ENCODE data around the gene NPPC. TPM values are rescaled to one million over a fixed set of nuclear protein-coding genes. Genes with fewer than 3 reads are reported as not detected.
"Not testable (repeated sequence)": the region's sequence is repeated elsewhere in the genome, so short reads cannot be mapped to it uniquely, and the experiment has no call there.

NPPC gene
- total RNA-seq, 1 donor from 2014 or later: 16.5 TPM

DNA sequence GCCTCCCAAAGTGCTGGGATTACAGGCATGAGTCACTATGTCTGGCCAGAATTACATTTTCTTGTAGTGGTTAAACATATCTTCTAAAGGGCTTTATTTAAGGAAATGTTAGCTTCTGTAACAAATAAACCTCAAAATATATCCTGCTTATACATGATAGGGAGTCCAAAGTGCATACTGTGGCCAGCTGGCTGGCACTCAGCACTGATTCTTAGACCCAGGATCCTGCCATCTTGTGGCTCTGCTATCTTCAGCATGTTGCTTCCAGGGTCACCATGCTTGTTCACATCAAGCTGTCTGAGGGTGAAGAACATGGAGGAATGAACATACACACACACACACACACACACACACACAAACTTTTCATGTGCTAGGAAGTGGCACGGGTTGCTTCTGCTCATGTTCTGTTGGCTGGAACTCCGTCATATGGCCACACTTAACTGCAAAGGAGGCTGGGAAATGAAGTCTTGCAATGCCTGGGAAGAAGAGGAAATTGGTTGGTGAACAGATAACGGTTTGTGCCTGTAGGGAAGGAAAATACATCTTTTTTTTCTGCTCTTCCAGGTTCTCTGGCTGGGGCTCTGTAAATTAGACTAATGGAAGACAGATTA lies 40.0 kb downstream of the NPPC start:
- Mint-ChIP-seq H3K27ac (ENCODE audit: unreplicated experiment) (no peak overlapping the region), H3K36me3 (ENCODE audit: low read depth) (no peaks in the 10 kb centered on the region)

GRCh38 chr2:231884438-231885140 lies 41.6 kb downstream of the NPPC start:
- Mint-ChIP-seq H3K27ac (ENCODE audit: unreplicated experiment) (no peak overlapping the region), H3K9me3 (no peaks in the 10 kb centered on the region), H3K36me3 (ENCODE audit: low read depth) (no peaks in the 10 kb centered on the region), H3K4me1 (peaks cover 5% of the 10 kb centered on the region), H3K4me3 (no peak overlapping the region), H3K27me3 (ENCODE audit: low read depth) (peaks cover 3% of the 10 kb centered on the region)
- TF ChIP-seq, protein P1, sequence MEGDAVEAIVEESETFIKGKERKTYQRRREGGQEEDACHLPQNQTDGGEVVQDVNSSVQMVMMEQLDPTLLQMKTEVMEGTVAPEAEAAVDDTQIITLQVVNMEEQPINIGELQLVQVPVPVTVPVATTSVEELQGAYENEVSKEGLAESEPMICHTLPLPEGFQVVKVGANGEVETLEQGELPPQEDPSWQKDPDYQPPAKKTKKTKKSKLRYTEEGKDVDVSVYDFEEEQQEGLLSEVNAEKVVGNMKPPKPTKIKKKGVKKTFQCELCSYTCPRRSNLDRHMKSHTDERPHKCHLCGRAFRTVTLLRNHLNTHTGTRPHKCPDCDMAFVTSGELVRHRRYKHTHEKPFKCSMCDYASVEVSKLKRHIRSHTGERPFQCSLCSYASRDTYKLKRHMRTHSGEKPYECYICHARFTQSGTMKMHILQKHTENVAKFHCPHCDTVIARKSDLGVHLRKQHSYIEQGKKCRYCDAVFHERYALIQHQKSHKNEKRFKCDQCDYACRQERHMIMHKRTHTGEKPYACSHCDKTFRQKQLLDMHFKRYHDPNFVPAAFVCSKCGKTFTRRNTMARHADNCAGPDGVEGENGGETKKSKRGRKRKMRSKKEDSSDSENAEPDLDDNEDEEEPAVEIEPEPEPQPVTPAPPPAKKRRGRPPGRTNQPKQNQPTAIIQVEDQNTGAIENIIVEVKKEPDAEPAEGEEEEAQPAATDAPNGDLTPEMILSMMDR (conservative IDR thresholded peaks at IDR 0.05): no peak
- DNase-seq (ENCODE audit: low read depth, low spot score): no peak

More for the DNA sequence above, 40.0 kb downstream of the NPPC start:
- Mint-ChIP-seq H3K27me3 (ENCODE audit: low read depth) (peaks cover 3% of the 10 kb centered on the region), H3K4me1 (peaks cover 5% of the 10 kb centered on the region), H3K9me3 (no peaks in the 10 kb centered on the region), H3K4me3 (no peak overlapping the region)
- TF ChIP-seq, protein P1 (conservative IDR thresholded peaks at IDR 0.05): no peak
- DNase-seq (ENCODE audit: low read depth, low spot score): no peak

GRCh38 chr2:231883468-231883881 lies 42.7 kb downstream of the NPPC start:
- Mint-ChIP-seq H3K27me3 (ENCODE audit: low read depth) (peaks cover 3% of the 10 kb centered on the region), H3K4me3 (no peak overlapping the region), H3K27ac (ENCODE audit: unreplicated experiment) (no peak overlapping the region), H3K9me3 (no peaks in the 10 kb centered on the region), H3K36me3 (ENCODE audit: low read depth) (no peaks in the 10 kb centered on the region), H3K4me1 (peaks cover 5% of the 10 kb centered on the region)
- TF ChIP-seq, protein P1 (conservative IDR thresholded peaks at IDR 0.05): no peak
- no peak for DNase-seq (ENCODE audit: low read depth, low spot score)

GRCh38 chr2:231882646-231883045 lies 43.5 kb downstream of the NPPC start:
- Mint-ChIP-seq H3K36me3 (ENCODE audit: low read depth) (no peaks in the 10 kb centered on the region), H3K27ac (ENCODE audit: unreplicated experiment) (no peak overlapping the region), H3K4me1 (no peaks in the 10 kb centered on the region), H3K27me3 (ENCODE audit: low read depth) (no peaks in the 10 kb centered on the region), H3K9me3 (no peaks in the 10 kb centered on the region), H3K4me3 (no peak overlapping the region)
- DNase-seq (ENCODE audit: low read depth, low spot score): no peak
- TF ChIP-seq, protein P1 (conservative IDR thresholded peaks at IDR 0.05): no peak

DNA sequence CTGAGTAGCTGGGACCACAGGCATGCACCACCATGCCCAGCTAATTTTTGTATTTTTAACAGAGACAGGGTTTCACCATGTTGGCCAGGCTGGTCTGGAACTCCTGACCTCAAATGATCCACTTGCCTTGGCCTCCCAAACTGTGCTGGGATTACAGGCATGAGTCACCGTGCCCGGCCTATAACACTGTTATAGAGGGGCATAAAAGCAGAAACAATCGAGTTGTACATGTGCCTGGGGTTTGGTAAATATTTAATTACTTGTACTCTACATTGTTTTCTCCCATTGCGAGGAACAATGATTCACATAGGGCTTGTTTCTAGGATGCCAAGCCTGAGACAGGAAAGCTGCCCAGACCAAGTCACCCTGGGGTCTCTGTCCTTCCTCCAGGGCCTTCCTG lies 45.8 kb downstream of the NPPC start:
- not testable (repeated sequence) for H3K4me3 Mint-ChIP-seq; H3K27me3 Mint-ChIP-seq (ENCODE audit: low read depth); H3K36me3 Mint-ChIP-seq (ENCODE audit: low read depth); H3K4me1 Mint-ChIP-seq; H3K9me3 Mint-ChIP-seq; DNase-seq (ENCODE audit: low read depth, low spot score); H3K27ac Mint-ChIP-seq (ENCODE audit: unreplicated experiment)

DNA sequence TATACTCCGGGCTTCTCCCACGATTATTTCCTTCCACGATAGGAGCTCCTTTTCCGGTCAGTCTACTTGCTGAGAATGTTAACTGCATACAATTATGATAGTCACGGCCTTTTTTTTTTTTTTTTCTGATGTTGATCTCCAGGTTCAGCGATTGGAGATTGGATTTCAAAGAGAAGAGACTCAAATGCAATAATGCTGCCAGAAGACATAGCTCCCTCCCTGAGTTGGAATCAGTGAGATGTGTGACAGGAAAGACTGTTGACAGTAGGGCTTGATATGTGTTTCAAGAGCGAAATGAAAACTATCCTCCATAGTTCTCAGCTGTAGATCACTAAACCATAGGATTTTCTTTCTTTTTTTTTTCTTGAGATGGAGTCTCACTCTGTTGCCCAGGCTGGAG lies 47.0 kb downstream of the NPPC start:
- DNase-seq (ENCODE audit: low read depth, low spot score): no peak
- no peaks in the 10 kb centered on the region for H3K27me3 Mint-ChIP-seq (ENCODE audit: low read depth)
- H3K4me3 Mint-ChIP-seq: no peak overlapping the region
- no peaks in the 10 kb centered on the region for H3K4me1 Mint-ChIP-seq
- H3K27ac Mint-ChIP-seq (ENCODE audit: unreplicated experiment): no peak overlapping the region
- H3K36me3 Mint-ChIP-seq (ENCODE audit: low read depth): no peaks in the 10 kb centered on the region
- H3K9me3 Mint-ChIP-seq: no peaks in the 10 kb centered on the region
- TF ChIP-seq, protein P1 (conservative IDR thresholded peaks at IDR 0.05): no peak
